HG03108 (cell line): Measurements from ENCODE around the gene LRIT3.
"Not testable (repeated sequence)": the region's sequence is repeated elsewhere in the genome, so short reads cannot be mapped to it uniquely, and the experiment has no call there.

ENCODE experiments used
- ATAC-seq: cut with Tn5 transposase; IDR thresholded peaks from one replicate; pipeline ENCODE4 v1.9.1; 2021; ENCODE audit warnings: moderate library complexity; ENCODE audit not compliant: unreplicated experiment

Gene LRIT3

GRCh38 chr4:109848501-109848900 lies 594 bp downstream of the LRIT3 start:
- ATAC-seq = no peak

- ATAC-seq = no peak
These were observed 2.7 kb downstream of the LRIT3 start for GRCh38 chr4:109850601-109851000.

GRCh38 chr4:109859426-109860300 lies 11.8 kb downstream of the LRIT3 start:
- not testable (repeated sequence) for ATAC-seq

GRCh38 chr4:109861271-109861670 lies 13.4 kb downstream of the LRIT3 start:
- ATAC-seq = no peak

- no peak for ATAC-seq
These were observed 14.1 kb downstream of the LRIT3 start for GRCh38 chr4:109861916-109862511.

- ATAC-seq = no peak
These were observed 16.2 kb downstream of the LRIT3 start for GRCh38 chr4:109864134-109864533.

GRCh38 chr4:109870061-109870460 lies 22.2 kb downstream of the LRIT3 start:
- no peak for ATAC-seq

- no peak for ATAC-seq
These were observed 24.2 kb downstream of the LRIT3 start for GRCh38 chr4:109872065-109872464.

- ATAC-seq = no peak
These were observed 25.2 kb downstream of the LRIT3 start for GRCh38 chr4:109872950-109873656.

GRCh38 chr4:109873791-109874514 lies 26.0 kb downstream of the LRIT3 start:
- ATAC-seq = no peak

GRCh38 chr4:109875106-109875505 lies 27.2 kb downstream of the LRIT3 start:
- ATAC-seq = no peak

GRCh38 chr4:109875553-109875952 lies 27.6 kb downstream of the LRIT3 start:
- ATAC-seq = not testable (repeated sequence)

GRCh38 chr4:109876634-109877265 lies 28.8 kb downstream of the LRIT3 start:
- ATAC-seq = no peak

- ATAC-seq = peak; percentile 83
These were observed 29.5 kb downstream of the LRIT3 start for GRCh38 chr4:109877400-109877799.

- no peak for ATAC-seq
These were observed 30.4 kb downstream of the LRIT3 start for GRCh38 chr4:109878355-109878754.

- ATAC-seq = no peak
These were observed 31.2 kb downstream of the LRIT3 start for GRCh38 chr4:109879081-109879480.

- ATAC-seq = no peak
These were observed 31.9 kb downstream of the LRIT3 start for GRCh38 chr4:109879636-109880314.

GRCh38 chr4:109886303-109886702 lies 38.4 kb downstream of the LRIT3 start:
- ATAC-seq = no peak

- no peak for ATAC-seq
These were observed 39.2 kb downstream of the LRIT3 start for GRCh38 chr4:109887071-109887470.

GRCh38 chr4:109890076-109890475 lies 42.2 kb downstream of the LRIT3 start:
- ATAC-seq = no peak
